Measurements from ENCODE around the gene GRAMD2A. TPM values are rescaled to one million over a fixed set of nuclear protein-coding genes. Genes with fewer than 3 reads are reported as not detected.
A peak's percentile ranks its signal among the peaks of the same experiment; 100 is the strongest.

Gene GRAMD2A
- total RNA-seq, 4 donors from 2014 or later: 1.1 to 2.9 (median 2.2) TPM

DNA sequence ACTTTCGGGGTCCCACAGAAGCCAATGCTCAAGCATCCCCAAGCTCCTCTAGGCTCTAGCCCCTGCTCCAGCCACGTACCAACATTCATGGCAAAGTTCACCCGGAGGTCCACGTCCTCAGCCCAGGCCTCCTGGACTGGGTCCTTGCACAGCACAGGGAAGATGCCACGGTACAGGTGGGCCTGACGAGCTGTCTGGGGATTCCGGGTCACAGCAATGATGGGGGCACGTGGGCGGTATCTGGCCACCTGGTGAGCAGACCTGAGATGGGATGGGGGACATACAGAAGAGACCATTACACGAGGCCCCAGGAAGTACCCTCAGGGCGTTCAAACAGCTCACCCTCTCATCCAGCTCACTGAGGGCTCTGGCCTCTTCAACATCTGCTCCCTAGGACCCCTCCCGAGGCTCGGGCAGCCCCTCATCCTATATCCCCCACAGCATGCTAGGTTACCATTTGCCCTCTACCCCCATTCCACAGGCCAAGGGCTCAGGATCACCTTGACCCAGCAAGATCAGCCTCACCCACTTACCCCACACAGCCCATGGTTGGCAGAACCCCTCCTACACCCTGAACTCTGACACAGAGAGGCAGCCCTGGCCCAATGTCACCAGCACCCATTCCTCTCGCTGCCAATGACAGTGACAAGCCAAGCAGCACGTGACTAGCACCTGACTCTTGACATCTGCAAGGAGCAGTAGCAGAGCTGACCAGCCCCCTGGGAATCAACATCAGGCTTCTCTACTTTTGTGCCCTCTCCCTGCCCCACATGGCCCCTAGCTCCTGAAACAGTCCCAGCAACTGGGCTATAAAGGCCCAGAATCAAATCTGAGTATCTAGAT lies 3.0 kb upstream of the GRAMD2A start:
- peak overlapping the region in 1 of 4 donors; percentile 39 for H3K27ac ChIP-seq
- H3K4me3 ChIP-seq: no peak overlapping the region
- H3K27me3 ChIP-seq: no peaks in the 10 kb centered on the region
- WGBS, 2 donors: 79 to 83% methylated on average over 14 to 15 of the region's 15 CpGs
- DNase-seq (ENCODE audit: low spot score in 2 of 2): no peak
- TF ChIP-seq POLR2A (IDR thresholded peaks at IDR 0.05): no peak
- TF ChIP-seq EP300 (IDR thresholded peaks at IDR 0.05): no peak
- TF ChIP-seq, protein P1, sequence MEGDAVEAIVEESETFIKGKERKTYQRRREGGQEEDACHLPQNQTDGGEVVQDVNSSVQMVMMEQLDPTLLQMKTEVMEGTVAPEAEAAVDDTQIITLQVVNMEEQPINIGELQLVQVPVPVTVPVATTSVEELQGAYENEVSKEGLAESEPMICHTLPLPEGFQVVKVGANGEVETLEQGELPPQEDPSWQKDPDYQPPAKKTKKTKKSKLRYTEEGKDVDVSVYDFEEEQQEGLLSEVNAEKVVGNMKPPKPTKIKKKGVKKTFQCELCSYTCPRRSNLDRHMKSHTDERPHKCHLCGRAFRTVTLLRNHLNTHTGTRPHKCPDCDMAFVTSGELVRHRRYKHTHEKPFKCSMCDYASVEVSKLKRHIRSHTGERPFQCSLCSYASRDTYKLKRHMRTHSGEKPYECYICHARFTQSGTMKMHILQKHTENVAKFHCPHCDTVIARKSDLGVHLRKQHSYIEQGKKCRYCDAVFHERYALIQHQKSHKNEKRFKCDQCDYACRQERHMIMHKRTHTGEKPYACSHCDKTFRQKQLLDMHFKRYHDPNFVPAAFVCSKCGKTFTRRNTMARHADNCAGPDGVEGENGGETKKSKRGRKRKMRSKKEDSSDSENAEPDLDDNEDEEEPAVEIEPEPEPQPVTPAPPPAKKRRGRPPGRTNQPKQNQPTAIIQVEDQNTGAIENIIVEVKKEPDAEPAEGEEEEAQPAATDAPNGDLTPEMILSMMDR (IDR thresholded peaks at IDR 0.05): no peak
- no peaks in the 10 kb centered on the region for H3K9me3 ChIP-seq
- peaks cover 0 to 45% (median 8%) of the 10 kb centered on the region in 4 donors for H3K4me1 ChIP-seq
- peaks cover 0 to 71% (median 29%) of the 10 kb centered on the region in 3 donors for H3K36me3 ChIP-seq

DNA sequence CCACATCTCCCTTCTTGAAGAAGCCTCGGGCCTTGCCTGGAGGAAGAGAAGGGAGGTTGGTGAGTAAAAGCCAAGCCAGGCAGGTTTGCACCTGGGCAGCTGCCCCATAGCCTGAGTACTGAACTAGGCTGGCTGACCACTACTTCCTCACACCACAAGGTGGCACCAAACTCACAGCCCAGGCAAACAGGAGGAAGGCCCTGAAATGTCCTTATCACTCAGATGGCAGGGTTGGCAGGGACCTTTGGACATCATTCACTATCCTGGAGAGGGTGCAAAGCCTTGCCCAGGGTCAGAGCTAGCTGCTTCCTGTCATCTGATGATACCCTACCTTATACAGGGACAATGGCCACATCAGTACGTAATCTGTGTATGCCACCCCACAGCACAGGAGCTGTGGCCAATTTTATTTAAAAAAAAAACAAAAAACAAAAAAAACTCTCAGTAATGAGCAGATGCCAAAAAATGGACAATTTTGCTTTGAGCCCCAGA lies 2.2 kb upstream of the GRAMD2A start:
- no peaks in the 10 kb centered on the region for H3K9me3 ChIP-seq
- WGBS, 2 donors: 58 to 67% methylated on average over 2 of the region's 2 CpGs
- H3K27me3 ChIP-seq: no peaks in the 10 kb centered on the region
- peak overlapping the region in 1 of 4 donors; percentile 39 for H3K27ac ChIP-seq
- peaks cover 0 to 63% (median 24%) of the 10 kb centered on the region in 3 donors for H3K36me3 ChIP-seq
- no peak overlapping the region for H3K4me3 ChIP-seq
- peak; percentile 63 to 88 for DNase-seq (ENCODE audit: low spot score in 2 of 2)
- TF ChIP-seq POLR2A (IDR thresholded peaks at IDR 0.05) (no peak), EP300 (IDR thresholded peaks at IDR 0.05) (peak in 1 of 2 donors; percentile 32)
- TF ChIP-seq, protein P1 (IDR thresholded peaks at IDR 0.05): peak; percentile 81 to 95 (median 88)
- peaks cover 0 to 45% (median 8%) of the 10 kb centered on the region in 4 donors for H3K4me1 ChIP-seq

DNA sequence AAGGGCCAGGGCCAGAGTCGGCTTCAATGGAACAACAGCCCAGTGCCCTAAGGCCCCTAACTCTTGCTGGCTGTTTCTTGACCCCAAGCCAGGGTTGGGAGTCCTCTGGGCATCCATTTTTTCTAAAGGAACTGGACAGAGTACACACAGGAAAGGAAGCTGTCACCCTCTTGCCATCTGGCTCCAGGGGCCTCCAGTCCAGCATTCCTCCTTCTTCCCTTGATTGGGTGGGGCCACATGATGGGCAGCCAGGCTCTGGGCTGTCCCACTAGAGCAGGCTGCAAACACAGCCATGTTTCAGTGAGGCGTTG lies 1.6 kb upstream of the GRAMD2A start:
- peaks cover 0 to 57% (median 24%) of the 10 kb centered on the region in 3 donors for H3K36me3 ChIP-seq
- TF ChIP-seq EP300 (IDR thresholded peaks at IDR 0.05) (no peak), POLR2A (IDR thresholded peaks at IDR 0.05) (no peak)
- TF ChIP-seq, protein P1 (IDR thresholded peaks at IDR 0.05): no peak
- H3K9me3 ChIP-seq: no peaks in the 10 kb centered on the region
- peaks cover 0 to 42% (median 6%) of the 10 kb centered on the region in 4 donors for H3K4me1 ChIP-seq
- no peak overlapping the region for H3K27ac ChIP-seq
- DNase-seq (ENCODE audit: low spot score in 2 of 2): no peak
- H3K27me3 ChIP-seq: no peaks in the 10 kb centered on the region
- 74 to 80% methylated on average over 2 of the region's 2 CpGs for WGBS, 2 donors
- no peak overlapping the region for H3K4me3 ChIP-seq

DNA sequence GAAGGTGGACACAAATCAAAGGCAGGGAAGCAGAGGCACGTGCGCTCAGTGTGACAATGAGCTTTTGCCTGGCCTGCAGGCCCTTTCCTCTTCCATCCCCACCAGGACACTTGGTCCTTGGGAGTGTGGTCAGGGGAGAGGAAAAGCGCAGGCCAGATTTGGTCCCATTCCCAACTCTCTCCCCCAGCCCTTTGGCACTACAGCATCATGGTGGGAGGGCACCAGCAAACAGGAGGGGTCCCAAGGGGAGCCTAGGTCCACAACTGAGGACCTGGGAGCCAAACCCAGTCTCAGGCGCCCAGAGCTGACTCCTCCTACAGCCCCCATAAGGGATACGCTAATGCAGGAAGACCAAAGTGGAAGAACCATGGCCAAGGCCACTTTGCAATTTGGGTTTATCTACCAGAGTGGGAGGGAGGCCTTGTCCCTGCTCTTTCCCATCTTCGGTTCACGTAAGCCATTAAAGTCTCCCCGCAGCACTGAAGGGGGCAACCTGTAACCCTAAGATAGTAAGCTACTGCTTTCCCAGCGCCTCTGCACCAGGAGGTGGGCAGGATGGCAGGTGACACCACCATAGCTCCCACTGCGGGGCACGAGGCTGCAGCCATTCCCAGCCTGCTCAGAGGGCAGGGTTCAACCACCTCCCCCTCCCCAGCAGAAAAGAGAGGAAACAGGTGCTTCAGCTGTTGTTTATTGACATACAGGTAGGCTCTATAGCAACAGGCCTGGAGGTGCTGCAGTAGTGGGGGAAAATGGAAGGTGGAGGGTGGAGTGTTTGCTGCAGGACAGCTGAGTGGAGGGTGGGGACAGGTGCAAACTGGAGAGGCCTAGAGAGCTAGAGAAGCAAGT lies 993 bp upstream of the GRAMD2A start:
- Histone ChIP-seq H3K27ac (peak overlapping the region in 1 of 4 donors; percentile 82), H3K4me1 (peaks cover 0 to 36% (median 4%) of the 10 kb centered on the region in 4 donors), H3K4me3 (no peak overlapping the region), H3K36me3 (peaks cover 0 to 51% (median 24%) of the 10 kb centered on the region in 3 donors), H3K9me3 (no peaks in the 10 kb centered on the region), H3K27me3 (no peaks in the 10 kb centered on the region)
- WGBS, 2 donors: 74 to 80% methylated on average over 10 of the region's 11 CpGs
- no peak for DNase-seq (ENCODE audit: low spot score in 2 of 2)
- TF ChIP-seq, protein P1 (IDR thresholded peaks at IDR 0.05): no peak
- TF ChIP-seq EP300 (IDR thresholded peaks at IDR 0.05): no peak
- no peak for TF ChIP-seq POLR2A (IDR thresholded peaks at IDR 0.05)

All from tibial nerve (tissue), 4 donors.